K562 (cell line): Measurements from ENCODE around the gene DSP.

Source experiments
- ARID4B ChIP-seq: sonication (generic); formaldehyde crosslinking; IDR thresholded peaks from 2 replicates; pipeline ENCODE4 v1.8.0; 2022; ENCODE audit warnings: mild to moderate bottlenecking, missing genetic modification reagents
- BRCA1 ChIP-seq, 2 experiments: fragments of 450-650 bp in 1 of 2; sonication (generic) in 1 of 2; formaldehyde crosslinking in 1 of 2; IDR thresholded peaks; 2 replicates each; pipeline versions ENCODE4 v1.5.0 to v1.6.1; 2017 to 2020; ENCODE audit warnings: mild to moderate bottlenecking in 1 of 2, missing genetic modification reagents in 1 of 2
- BRF2 ChIP-seq: IDR thresholded peaks from 3 replicates; pipeline ENCODE4 v1.6.1; 2011; ENCODE audit warnings: borderline replicate concordance, mild to moderate bottlenecking; ENCODE audit not compliant: insufficient read length, insufficient read depth
- CEBPB ChIP-seq: fragments of 450-650 bp; IDR thresholded peaks from 2 replicates; pipeline ENCODE4 v1.6.1; 2016; ENCODE audit warnings: missing genetic modification characterization, missing compliant biosample characterization
- POLR2A ChIP-seq: fragments of 450-650 bp; conservative IDR thresholded peaks from 2 replicates; pipeline ENCODE4 v1.6.1; 2016

DNA sequence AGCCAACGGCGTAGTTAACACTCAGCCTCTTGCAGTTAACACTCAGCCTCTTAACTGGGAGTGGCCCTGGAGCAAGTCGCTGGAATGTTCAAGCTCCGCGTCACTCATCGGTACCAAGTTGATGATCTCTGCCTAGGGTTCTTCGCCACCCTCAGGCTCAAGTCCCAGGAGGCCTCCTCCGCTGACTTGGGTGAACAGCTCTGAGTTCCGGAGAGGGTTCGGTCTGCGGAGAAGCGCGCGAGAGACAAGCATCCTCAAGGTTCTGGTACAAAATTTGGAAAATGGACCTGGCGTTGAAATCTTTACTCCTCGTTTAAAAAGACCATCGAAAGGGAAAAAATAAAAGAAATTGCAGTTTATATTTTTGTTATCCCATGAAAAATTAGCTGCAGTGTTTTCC, 876 bp upstream of the DSP start:
- no peak for TF ChIP-seq BRCA1 (IDR thresholded peaks at IDR 0.05)
- no peak for TF ChIP-seq BRCA1 (CRISPR knock-in tag; IDR thresholded peaks at IDR 0.05)
- no peak for TF ChIP-seq ARID4B
- no peak for TF ChIP-seq POLR2A
- TF ChIP-seq BRF2 = no peak
- no peak for TF ChIP-seq CEBPB (tag)
